K562 (cell line): ENCODE data around the gene AGPAT3. TPM values are rescaled to one million over a fixed set of nuclear protein-coding genes. Genes with fewer than 3 reads are reported as not detected.

Experiments
- ATF1 ChIP-seq, 2 experiments: fragments of 450-650 bp in 1 of 2; IDR thresholded peaks; 2 replicates each; pipeline ENCODE4 v1.6.1; 2016; ENCODE audit warnings: missing compliant biosample characterization in 1 of 2, missing genetic modification characterization in 1 of 2
- CCNT2 ChIP-seq: IDR thresholded peaks from 2 replicates; pipeline ENCODE4 v1.6.1; 2011; ENCODE audit warnings: borderline replicate concordance, low read depth, mild to moderate bottlenecking, moderate library complexity, mixed read lengths, low read length; ENCODE audit not compliant: insufficient read length; ENCODE audit errors: extremely low read depth
- CREBBP ChIP-seq: IDR thresholded peaks from one replicate; pipeline ENCODE4 v1.6.1; 2012; ENCODE audit warnings: low read depth, mild to moderate bottlenecking, control low read depth, inconsistent platforms, low read length
- CXXC5 ChIP-seq: fragments of 250-450 bp; sonication (Bioruptor Pico); IDR thresholded peaks from 2 replicates; pipeline ENCODE4 v1.8.0; 2022; ENCODE audit warnings: inconsistent platforms, mild to moderate bottlenecking, moderate library complexity
- EP300 ChIP-seq: IDR thresholded peaks from 2 replicates; pipeline ENCODE4 v1.6.1; 2012; ENCODE audit warnings: low read length, improper control_type of control experiment
- EP400 ChIP-seq: fragments of 450-650 bp; IDR thresholded peaks from 2 replicates; pipeline ENCODE4 v1.6.1; 2017; ENCODE audit warnings: antibody characterized with exemption, mild to moderate bottlenecking, moderate library complexity
- NONO ChIP-seq, 2 experiments: fragments of 200-400 bp in 1 of 2; fragments of 450-650 bp in 1 of 2; formaldehyde crosslinking in 1 of 2; IDR thresholded peaks; 2 replicates each; pipeline ENCODE4 v1.6.1; 2017; ENCODE audit warnings: low read depth in 2 of 2, mild to moderate bottlenecking in 2 of 2, moderate library complexity in 2 of 2, low read length in 1 of 2
- ZNF551 ChIP-seq: fragments of 250-450 bp; sonication (Bioruptor Pico); IDR thresholded peaks from 2 replicates; pipeline ENCODE4 v1.5.0; 2021; ENCODE audit warnings: mild to moderate bottlenecking, moderate library complexity
- polyA plus RNA-seq, 8 experiments: library from polyadenylated mRNA; depleted of rRNA in 4 of 8; stranded (reverse) in 5 of 8; unstranded in 3 of 8; fragments of >200 nt; fragmentation: Nextera tagmentation in 2 of 8; fragmentation: Illumina TruSeq in 1 of 8; extraction: Ambion mirVana in 2 of 8; extraction: Trizol in 1 of 8; gene quantifications; 2 replicates each; pipeline versions ENCODE4 v1.2.1 to v1.2.3, GENCODE V29; 2011 to 2014; ENCODE audit warnings: inconsistent platforms in 1 of 8, missing spikeins in 1 of 8
- total RNA-seq, 7 experiments: library from RNA; depleted of rRNA in 6 of 7; stranded (reverse); fragments of >200 nt in 6 of 7; fragmentation: Illumina TruSeq in 2 of 7; extraction: Trizol in 2 of 7; gene quantifications; 2 replicates each; pipeline versions ENCODE4 v1.2.1 to v1.2.3, GENCODE V29; 2011 to 2021; ENCODE audit warnings: low replicate concordance in 1 of 7
- TF ChIP-seq, protein P1 (sequence below): fragments of 450-650 bp; formaldehyde crosslinking; IDR thresholded peaks from 2 replicates; pipeline ENCODE4 v1.4.0; 2020; ENCODE audit warnings: mild to moderate bottlenecking, moderate library complexity
- TF ChIP-seq, protein P2 (sequence below): sonication (generic); formaldehyde crosslinking; IDR thresholded peaks from 2 replicates; pipeline ENCODE4 v1.8.0; 2022; ENCODE audit warnings: mild to moderate bottlenecking, missing genetic modification reagents
- TF ChIP-seq, protein P3 (sequence below): sonication (generic); formaldehyde crosslinking; IDR thresholded peaks from 2 replicates; pipeline ENCODE4 v1.5.0; 2020; ENCODE audit warnings: missing genetic modification reagents
- TF ChIP-seq, protein P4 (sequence below), 2 experiments: fragments of 250-450 bp in 1 of 2; fragments of 450-650 bp in 1 of 2; sonication (Bioruptor Pico) in 1 of 2; IDR thresholded peaks; 2 replicates each; pipeline versions ENCODE4 v1.6.1 to v1.8.0; 2016 to 2021; ENCODE audit warnings: mild to moderate bottlenecking in 2 of 2, moderate library complexity in 2 of 2, missing compliant biosample characterization in 1 of 2, missing genetic modification characterization in 1 of 2
- TF ChIP-seq, protein P5 (sequence below): IDR thresholded peaks from 2 replicates; pipeline ENCODE4 v1.6.1; 2014; ENCODE audit warnings: antibody characterized with exemption
- TF ChIP-seq, protein P6 (sequence below): sonication (generic); formaldehyde crosslinking; IDR thresholded peaks from 2 replicates; pipeline ENCODE4 v1.8.1; 2023; ENCODE audit warnings: mild to moderate bottlenecking, missing genetic modification reagents
- TF ChIP-seq, protein P7 (sequence below), 3 experiments: fragments of 200-800 bp in 1 of 3; sonication (Bioruptor generic) in 1 of 3; sonication (generic) in 1 of 3; formaldehyde crosslinking in 1 of 3; IDR thresholded peaks; 2 replicates each; pipeline versions ENCODE4 v1.6.1 to v1.8.0; 2016 to 2022; ENCODE audit warnings: mild to moderate bottlenecking in 2 of 3, missing compliant biosample characterization in 2 of 3, missing genetic modification characterization in 2 of 3, missing genetic modification reagents in 1 of 3

The AGPAT3 gene
- total and polyA plus RNA-seq, 9 of the 15 experiments (the other 6 are each of a cell fraction or from before 2014, with no cell fraction given) = 1.5 to 88.4 (median 35.7) TPM

DNA sequence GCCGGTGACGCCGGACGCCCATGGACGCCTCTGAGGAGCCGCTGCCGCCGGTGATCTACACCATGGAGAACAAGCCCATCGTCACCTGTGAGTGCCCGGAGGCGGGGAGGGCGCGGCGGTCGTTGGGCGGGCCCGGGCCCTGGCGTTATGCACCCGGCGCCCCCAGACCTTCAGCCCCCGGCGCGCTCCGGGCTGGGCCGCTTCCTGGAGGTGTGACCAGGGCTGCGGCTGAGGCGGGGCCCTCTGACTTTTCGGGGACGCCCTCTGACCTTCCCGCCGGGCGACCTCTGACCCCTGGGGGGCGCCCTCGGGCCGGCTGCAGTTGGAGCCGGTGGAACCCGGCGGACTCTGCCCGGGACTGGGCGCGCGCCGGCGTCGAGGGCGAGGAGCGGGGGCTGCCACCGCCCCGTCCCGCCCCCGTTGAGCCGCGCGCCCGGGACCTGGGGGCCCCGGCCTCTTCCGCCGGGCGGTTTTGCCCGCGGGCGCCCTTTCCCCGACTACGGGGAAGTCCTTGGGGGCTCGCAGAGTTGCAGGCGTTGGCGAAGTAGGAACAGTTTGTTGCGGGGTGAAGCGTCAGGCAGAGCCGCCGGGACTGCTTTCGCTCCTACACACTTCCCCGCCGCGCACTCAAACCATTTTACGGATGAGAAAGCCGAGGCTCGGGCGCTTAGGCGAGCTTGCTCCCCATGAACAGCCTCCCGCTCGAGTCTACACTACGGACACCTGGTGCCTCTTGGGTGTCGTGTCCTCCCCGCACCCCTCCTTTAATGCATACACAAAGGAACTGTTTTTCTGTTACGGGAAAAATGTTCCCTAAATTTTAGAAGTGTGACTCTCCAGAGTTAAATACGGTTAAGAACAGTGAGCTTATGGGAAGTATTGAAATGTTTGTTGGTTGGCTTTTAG lies 147.7 kb downstream of the AGPAT3 start (continued):
- TF ChIP-seq, protein P1, sequence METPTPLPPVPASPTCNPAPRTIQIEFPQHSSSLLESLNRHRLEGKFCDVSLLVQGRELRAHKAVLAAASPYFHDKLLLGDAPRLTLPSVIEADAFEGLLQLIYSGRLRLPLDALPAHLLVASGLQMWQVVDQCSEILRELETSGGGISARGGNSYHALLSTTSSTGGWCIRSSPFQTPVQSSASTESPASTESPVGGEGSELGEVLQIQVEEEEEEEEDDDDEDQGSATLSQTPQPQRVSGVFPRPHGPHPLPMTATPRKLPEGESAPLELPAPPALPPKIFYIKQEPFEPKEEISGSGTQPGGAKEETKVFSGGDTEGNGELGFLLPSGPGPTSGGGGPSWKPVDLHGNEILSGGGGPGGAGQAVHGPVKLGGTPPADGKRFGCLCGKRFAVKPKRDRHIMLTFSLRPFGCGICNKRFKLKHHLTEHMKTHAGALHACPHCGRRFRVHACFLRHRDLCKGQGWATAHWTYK (CRISPR knock-in tag) = 0 out of 2 replicates have a peak, but pooled peaks have one; percentile 39
- peak; percentile 57; the same call in 1 of the 2 replicates for TF ChIP-seq EP400
- TF ChIP-seq, protein P2, sequence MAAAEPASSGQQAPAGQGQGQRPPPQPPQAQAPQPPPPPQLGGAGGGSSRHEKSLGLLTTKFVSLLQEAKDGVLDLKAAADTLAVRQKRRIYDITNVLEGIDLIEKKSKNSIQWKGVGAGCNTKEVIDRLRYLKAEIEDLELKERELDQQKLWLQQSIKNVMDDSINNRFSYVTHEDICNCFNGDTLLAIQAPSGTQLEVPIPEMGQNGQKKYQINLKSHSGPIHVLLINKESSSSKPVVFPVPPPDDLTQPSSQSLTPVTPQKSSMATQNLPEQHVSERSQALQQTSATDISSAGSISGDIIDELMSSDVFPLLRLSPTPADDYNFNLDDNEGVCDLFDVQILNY (CRISPR knock-in tag) = no peak
- TF ChIP-seq, protein P3, sequence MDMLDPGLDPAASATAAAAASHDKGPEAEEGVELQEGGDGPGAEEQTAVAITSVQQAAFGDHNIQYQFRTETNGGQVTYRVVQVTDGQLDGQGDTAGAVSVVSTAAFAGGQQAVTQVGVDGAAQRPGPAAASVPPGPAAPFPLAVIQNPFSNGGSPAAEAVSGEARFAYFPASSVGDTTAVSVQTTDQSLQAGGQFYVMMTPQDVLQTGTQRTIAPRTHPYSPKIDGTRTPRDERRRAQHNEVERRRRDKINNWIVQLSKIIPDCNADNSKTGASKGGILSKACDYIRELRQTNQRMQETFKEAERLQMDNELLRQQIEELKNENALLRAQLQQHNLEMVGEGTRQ (CRISPR knock-in tag) = no peak
- TF ChIP-seq, protein P4, sequence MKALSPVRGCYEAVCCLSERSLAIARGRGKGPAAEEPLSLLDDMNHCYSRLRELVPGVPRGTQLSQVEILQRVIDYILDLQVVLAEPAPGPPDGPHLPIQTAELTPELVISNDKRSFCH (CRISPR knock-in tag; IDR thresholded peaks at IDR 0.05) = no peak
- TF ChIP-seq, protein P4 (tag; IDR thresholded peaks at IDR 0.05) = peak; percentile 93
- TF ChIP-seq, protein P5, sequence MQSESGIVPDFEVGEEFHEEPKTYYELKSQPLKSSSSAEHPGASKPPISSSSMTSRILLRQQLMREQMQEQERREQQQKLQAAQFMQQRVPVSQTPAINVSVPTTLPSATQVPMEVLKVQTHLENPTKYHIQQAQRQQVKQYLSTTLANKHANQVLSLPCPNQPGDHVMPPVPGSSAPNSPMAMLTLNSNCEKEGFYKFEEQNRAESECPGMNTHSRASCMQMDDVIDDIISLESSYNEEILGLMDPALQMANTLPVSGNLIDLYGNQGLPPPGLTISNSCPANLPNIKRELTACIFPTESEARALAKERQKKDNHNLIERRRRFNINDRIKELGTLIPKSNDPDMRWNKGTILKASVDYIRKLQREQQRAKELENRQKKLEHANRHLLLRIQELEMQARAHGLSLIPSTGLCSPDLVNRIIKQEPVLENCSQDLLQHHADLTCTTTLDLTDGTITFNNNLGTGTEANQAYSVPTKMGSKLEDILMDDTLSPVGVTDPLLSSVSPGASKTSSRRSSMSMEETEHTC = 0 out of 2 replicates have a peak, but pooled peaks have one; percentile 28
- TF ChIP-seq NONO (IDR thresholded peaks at IDR 0.05; ENCODE audit: low read depth in 2 of 2, low read length in 1 of 2) = peak; percentile 77 to 81; a peak in 3 of 4 replicates
- TF ChIP-seq ATF1 (CRISPR knock-in tag; IDR thresholded peaks at IDR 0.05) = no peak
- TF ChIP-seq ATF1 (tag; IDR thresholded peaks at IDR 0.05) = peak; percentile 32
- TF ChIP-seq CCNT2 = peak; percentile 84
- peak; percentile 69 for TF ChIP-seq CXXC5 (CRISPR knock-in tag)
- TF ChIP-seq, protein P6, sequence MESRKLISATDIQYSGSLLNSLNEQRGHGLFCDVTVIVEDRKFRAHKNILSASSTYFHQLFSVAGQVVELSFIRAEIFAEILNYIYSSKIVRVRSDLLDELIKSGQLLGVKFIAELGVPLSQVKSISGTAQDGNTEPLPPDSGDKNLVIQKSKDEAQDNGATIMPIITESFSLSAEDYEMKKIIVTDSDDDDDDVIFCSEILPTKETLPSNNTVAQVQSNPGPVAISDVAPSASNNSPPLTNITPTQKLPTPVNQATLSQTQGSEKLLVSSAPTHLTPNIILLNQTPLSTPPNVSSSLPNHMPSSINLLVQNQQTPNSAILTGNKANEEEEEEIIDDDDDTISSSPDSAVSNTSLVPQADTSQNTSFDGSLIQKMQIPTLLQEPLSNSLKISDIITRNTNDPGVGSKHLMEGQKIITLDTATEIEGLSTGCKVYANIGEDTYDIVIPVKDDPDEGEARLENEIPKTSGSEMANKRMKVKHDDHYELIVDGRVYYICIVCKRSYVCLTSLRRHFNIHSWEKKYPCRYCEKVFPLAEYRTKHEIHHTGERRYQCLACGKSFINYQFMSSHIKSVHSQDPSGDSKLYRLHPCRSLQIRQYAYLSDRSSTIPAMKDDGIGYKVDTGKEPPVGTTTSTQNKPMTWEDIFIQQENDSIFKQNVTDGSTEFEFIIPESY (CRISPR knock-in tag) = no peak
- TF ChIP-seq CREBBP = no peak
- no peak for TF ChIP-seq ZNF551
- TF ChIP-seq EP300 = 0 out of 2 replicates have a peak, but pooled peaks have one; percentile 17
- TF ChIP-seq, protein P7, sequence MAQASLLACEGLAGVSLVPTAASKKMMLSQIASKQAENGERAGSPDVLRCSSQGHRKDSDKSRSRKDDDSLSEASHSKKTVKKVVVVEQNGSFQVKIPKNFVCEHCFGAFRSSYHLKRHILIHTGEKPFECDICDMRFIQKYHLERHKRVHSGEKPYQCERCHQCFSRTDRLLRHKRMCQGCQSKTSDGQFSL (CRISPR knock-in tag; IDR thresholded peaks at IDR 0.05) = peak; percentile 59; the same call in 1 of the 2 replicates
- TF ChIP-seq, protein P7 (tag; IDR thresholded peaks at IDR 0.05) = no peak
